Measurements from ENCODE around the gene PIP4K2A.

DNA sequence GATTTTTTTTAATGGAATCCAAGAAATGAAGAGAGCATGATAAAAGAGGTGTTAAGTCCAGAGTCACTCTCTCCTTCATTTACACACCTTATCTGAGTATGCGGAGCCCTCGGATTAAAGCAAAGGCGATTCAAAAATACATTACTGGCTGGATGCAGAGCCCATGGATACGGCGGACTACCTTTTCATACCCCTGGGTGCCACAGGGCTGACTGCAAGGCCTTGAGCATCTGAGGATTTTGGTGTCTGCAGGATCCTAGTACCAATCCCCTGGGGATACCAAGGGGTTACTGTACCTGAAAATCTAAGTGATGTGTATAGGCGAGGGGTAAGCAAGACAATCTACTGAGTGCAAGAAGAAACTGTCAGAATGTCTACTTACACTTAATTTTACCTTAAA is 20.5 kb downstream of the PIP4K2A start:
- TF ChIP-seq, protein P1, sequence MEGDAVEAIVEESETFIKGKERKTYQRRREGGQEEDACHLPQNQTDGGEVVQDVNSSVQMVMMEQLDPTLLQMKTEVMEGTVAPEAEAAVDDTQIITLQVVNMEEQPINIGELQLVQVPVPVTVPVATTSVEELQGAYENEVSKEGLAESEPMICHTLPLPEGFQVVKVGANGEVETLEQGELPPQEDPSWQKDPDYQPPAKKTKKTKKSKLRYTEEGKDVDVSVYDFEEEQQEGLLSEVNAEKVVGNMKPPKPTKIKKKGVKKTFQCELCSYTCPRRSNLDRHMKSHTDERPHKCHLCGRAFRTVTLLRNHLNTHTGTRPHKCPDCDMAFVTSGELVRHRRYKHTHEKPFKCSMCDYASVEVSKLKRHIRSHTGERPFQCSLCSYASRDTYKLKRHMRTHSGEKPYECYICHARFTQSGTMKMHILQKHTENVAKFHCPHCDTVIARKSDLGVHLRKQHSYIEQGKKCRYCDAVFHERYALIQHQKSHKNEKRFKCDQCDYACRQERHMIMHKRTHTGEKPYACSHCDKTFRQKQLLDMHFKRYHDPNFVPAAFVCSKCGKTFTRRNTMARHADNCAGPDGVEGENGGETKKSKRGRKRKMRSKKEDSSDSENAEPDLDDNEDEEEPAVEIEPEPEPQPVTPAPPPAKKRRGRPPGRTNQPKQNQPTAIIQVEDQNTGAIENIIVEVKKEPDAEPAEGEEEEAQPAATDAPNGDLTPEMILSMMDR (IDR thresholded peaks at IDR 0.05; ENCODE audit: control extremely low read depth in 1 of 3, insufficient read depth in 1 of 3, low read depth in 1 of 3, low read length in 3 of 3): no peak
- TF ChIP-seq TEAD4 (IDR thresholded peaks at IDR 0.05; ENCODE audit: low read depth, low read length) (no peak), GABPA (IDR thresholded peaks at IDR 0.05; ENCODE audit: borderline replicate concordance, insufficient read depth, low read length) (no peak), POLR2A (IDR thresholded peaks at IDR 0.05; ENCODE audit: control extremely low read depth in 1 of 2, low read depth in 2 of 2, low read length in 2 of 2) (no peak), EZH2 (IDR thresholded peaks at IDR 0.05; ENCODE audit: low read depth, low read length, severe bottlenecking) (no peak), RAD21 (IDR thresholded peaks at IDR 0.05 in 1 of 2, conservative IDR thresholded peaks at IDR 0.05 in 1 of 2; ENCODE audit: low read depth in 2 of 2, low read length in 2 of 2) (no peak), EP300 (IDR thresholded peaks at IDR 0.05; ENCODE audit: borderline replicate concordance in 1 of 2, low read depth in 2 of 2, low read length in 2 of 2) (no peak), CREB1 (IDR thresholded peaks at IDR 0.05) (no peak), ZNF274 (IDR thresholded peaks at IDR 0.05; ENCODE audit: borderline replicate concordance, extremely low read depth, low read length) (no peak), GTF2F1 (IDR thresholded peaks at IDR 0.05; ENCODE audit: borderline replicate concordance, low read depth, low read length) (no peak)
- TF ChIP-seq, protein P2, sequence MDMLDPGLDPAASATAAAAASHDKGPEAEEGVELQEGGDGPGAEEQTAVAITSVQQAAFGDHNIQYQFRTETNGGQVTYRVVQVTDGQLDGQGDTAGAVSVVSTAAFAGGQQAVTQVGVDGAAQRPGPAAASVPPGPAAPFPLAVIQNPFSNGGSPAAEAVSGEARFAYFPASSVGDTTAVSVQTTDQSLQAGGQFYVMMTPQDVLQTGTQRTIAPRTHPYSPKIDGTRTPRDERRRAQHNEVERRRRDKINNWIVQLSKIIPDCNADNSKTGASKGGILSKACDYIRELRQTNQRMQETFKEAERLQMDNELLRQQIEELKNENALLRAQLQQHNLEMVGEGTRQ (IDR thresholded peaks at IDR 0.05; ENCODE audit: low read length): no peak

Measured in H1 (cell line).